Suprapubic skin (tissue), 4 donors: ENCODE results near the gene CAMTA1.

Experiments used
- EP300 ChIP-seq: sonication (generic); formaldehyde crosslinking; IDR thresholded peaks from one replicate; pipeline ENCODE4 v1.6.1; 2017; ENCODE audit warnings: antibody characterized with exemption
- POLR2A ChIP-seq, 2 donors: fragments of 450-650 bp; IDR thresholded peaks; one replicate each; pipeline ENCODE4 v1.6.1; 2017; ENCODE audit warnings: antibody characterized with exemption in 2 of 2, mild to moderate bottlenecking in 2 of 2, moderate library complexity in 2 of 2
- POLR2AphosphoS5 ChIP-seq, 3 donors: sonication (generic); formaldehyde crosslinking; IDR thresholded peaks; one replicate each; pipeline ENCODE4 v1.6.1; 2017; ENCODE audit warnings: antibody characterized with exemption in 3 of 3
- TF ChIP-seq, protein P1 (sequence below), 2 donors: fragments of 200-600 bp in 1 of 2; fragments of 450-650 bp in 1 of 2; sonication (generic) in 1 of 2; IDR thresholded peaks; one replicate each; pipeline ENCODE4 v1.5.1; 2016 to 2019; ENCODE audit warnings: antibody characterized with exemption in 2 of 2, mild to moderate bottlenecking in 1 of 2, moderate library complexity in 1 of 2

DNA sequence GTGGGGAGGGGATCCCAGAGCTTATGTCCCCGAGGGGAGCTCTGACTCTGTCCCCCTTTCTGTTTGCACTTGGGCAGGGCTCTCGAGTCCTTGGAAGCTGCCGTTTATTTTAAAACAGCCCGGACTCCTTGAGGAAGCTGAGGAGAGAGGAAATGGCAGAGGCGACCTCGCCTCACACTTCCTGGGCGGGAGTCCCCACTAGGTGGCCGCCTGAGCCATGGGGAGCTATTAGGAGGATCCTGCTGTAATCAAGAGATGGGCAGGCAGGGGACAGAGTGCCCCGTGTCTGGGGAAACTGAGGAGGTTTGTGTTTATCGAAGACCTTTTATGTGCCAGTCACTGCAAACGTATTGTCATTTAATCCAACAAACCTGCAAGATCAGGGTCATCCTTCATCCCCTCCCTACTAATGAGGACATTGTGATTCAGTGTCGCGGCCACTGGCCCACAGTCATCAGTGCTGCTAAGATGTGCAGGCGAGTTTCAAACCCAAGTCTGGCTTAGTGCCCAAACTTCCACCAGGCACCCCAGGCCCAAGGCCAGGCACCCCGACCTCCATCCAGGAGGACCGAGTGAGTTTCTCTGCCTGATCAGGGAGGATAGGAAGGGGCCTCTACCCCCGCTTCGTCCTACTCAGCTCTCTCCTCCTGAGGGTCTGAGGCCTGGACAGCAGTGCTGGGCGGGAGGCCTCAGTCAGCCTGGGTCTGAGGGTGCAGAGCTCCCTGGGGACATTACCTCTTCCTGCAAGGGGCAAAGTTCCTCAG is 669.0 kb downstream of the CAMTA1 start:
- TF ChIP-seq, protein P1, sequence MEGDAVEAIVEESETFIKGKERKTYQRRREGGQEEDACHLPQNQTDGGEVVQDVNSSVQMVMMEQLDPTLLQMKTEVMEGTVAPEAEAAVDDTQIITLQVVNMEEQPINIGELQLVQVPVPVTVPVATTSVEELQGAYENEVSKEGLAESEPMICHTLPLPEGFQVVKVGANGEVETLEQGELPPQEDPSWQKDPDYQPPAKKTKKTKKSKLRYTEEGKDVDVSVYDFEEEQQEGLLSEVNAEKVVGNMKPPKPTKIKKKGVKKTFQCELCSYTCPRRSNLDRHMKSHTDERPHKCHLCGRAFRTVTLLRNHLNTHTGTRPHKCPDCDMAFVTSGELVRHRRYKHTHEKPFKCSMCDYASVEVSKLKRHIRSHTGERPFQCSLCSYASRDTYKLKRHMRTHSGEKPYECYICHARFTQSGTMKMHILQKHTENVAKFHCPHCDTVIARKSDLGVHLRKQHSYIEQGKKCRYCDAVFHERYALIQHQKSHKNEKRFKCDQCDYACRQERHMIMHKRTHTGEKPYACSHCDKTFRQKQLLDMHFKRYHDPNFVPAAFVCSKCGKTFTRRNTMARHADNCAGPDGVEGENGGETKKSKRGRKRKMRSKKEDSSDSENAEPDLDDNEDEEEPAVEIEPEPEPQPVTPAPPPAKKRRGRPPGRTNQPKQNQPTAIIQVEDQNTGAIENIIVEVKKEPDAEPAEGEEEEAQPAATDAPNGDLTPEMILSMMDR (IDR thresholded peaks at IDR 0.05) = no peak
- TF ChIP-seq POLR2A (IDR thresholded peaks at IDR 0.05) = no peak
- no peak for TF ChIP-seq EP300
- TF ChIP-seq POLR2AphosphoS5 (IDR thresholded peaks at IDR 0.05) = no peak
